Upper lobe of left lung (tissue), 4 donors: ENCODE results near the gene CES1.
"Not testable (repeated sequence)": the region's sequence is repeated elsewhere in the genome, so short reads cannot be mapped to it uniquely, and the experiment has no call there.

Experiments
- POLR2A ChIP-seq, 4 donors: fragments of 450-650 bp; IDR thresholded peaks; one replicate each; pipeline ENCODE4 v1.5.1; 2016 to 2017; ENCODE audit warnings: antibody characterized with exemption in 4 of 4, mild to moderate bottlenecking in 2 of 4
- TF ChIP-seq, protein P1 (sequence below), 6 experiments: fragments of 450-650 bp in 4 of 6; fragments of 200-600 bp in 2 of 6; sonication (generic) in 2 of 6; IDR thresholded peaks; one replicate each; pipeline ENCODE4 v1.5.1; 2016 to 2019; ENCODE audit warnings: antibody characterized with exemption in 6 of 6

DNA sequence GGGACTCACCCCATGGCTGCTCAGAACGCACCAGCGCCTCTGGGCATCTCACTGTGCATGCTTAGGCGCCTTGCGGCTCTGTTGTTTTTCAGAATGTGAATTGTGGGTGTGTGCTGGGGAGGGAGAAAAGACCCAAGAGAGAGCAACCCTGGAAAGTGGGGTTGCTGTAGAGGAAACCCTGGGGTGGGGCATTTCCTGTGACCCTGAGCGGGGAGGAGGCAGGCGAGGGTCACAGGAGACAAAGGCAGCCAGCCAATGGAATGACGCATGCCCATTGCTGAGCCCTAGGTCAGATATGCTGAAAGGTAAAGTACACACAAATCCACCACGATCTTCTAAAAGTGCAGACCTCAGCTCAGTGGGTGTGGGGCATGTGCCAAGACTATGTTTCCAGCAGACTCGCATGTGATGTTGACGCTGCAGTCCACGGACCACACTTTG lies 39.9 kb downstream of the CES1 start:
- TF ChIP-seq, protein P1, sequence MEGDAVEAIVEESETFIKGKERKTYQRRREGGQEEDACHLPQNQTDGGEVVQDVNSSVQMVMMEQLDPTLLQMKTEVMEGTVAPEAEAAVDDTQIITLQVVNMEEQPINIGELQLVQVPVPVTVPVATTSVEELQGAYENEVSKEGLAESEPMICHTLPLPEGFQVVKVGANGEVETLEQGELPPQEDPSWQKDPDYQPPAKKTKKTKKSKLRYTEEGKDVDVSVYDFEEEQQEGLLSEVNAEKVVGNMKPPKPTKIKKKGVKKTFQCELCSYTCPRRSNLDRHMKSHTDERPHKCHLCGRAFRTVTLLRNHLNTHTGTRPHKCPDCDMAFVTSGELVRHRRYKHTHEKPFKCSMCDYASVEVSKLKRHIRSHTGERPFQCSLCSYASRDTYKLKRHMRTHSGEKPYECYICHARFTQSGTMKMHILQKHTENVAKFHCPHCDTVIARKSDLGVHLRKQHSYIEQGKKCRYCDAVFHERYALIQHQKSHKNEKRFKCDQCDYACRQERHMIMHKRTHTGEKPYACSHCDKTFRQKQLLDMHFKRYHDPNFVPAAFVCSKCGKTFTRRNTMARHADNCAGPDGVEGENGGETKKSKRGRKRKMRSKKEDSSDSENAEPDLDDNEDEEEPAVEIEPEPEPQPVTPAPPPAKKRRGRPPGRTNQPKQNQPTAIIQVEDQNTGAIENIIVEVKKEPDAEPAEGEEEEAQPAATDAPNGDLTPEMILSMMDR (IDR thresholded peaks at IDR 0.05) = not testable (repeated sequence)
- TF ChIP-seq POLR2A (IDR thresholded peaks at IDR 0.05) = not testable (repeated sequence)
